D721Med (cell line): ENCODE measurements around the gene IPCEF1.
A peak's percentile ranks its signal among the peaks of the same experiment; 100 is the strongest.

Source experiments
- DNase-seq: peaks from one replicate; pipeline ENCODE4 v3.0.0; 2011; ENCODE audit warnings: low spot score; ENCODE audit not compliant: insufficient read length
- FAIRE-seq: peaks from 2 replicates; lab custom pipeline; 2011; peaks lifted over from hg19 to GRCh38; lab: Jason Lieb, UNC
- CTCF ChIP-seq: IDR thresholded peaks from 2 replicates; pipeline ENCODE4 v1.5.1; 2012; ENCODE audit warnings: mild to moderate bottlenecking, control low read depth; ENCODE audit not compliant: insufficient read depth; ENCODE audit errors: missing control alignments

IPCEF1 gene

DNA sequence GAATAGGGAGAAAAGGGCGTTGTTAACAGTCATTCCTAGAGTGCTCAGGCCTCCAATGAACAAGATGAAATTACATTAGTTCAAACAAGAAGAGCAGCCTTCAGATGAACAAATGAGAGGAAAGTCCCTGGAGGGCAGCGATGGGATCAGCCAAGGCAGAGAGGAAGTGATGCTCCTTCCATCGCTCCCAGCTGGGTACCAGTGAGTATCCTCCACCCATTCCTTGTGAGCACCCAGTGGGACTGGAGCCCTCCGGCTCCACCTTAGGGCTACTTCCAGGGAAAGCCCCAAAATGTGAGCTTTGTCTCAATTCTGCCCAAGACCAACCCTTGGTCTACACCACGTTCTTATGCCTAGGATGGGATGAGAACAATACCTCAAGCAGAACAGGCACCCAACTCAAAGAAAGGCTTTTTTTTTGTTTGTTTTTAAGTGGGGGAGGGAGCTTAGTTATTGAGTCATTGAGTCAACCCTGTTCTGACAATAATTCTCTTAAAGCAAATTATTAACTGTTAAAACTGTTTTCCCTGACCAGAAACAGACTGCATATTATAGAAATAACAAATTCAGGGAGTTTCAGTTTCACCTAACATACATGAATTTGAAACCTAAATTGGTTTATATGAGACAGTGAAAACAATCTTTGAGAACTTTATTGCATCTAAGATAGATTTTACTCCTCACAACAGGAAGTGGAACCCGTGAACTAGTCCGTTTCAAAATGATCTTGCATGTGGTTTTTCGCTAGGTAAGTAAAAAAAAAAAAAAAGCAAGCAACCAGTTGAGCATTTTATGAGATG lies 106.9 kb downstream of the IPCEF1 start:
- DNase-seq = no peak

GRCh38 chr6:154247119-154247861 lies 109.3 kb downstream of the IPCEF1 start:
- TF ChIP-seq CTCF = no peak
- FAIRE-seq (peak; percentile 51), DNase-seq (no peak)

More for the DNA sequence above, 106.9 kb downstream of the IPCEF1 start:
- FAIRE-seq = no peak
- no peak for TF ChIP-seq CTCF

DNA sequence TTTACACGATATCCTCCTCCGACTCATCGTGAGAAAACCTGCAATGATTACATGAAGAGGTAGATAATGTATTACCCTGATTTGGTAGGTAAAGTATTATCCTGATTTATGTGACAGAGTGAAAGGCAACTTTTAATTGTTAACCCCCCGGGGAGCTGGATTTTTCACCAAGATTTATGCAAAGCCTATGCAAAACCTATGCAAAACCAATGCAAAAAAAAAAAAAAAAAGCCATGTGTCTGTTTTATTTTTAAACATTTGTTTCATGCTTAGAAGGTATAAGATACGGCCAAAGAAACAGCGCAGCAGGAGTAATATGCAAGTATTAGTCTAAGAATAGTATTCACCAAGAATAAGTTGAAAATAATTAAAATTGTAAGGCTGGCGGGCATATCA lies 109.9 kb downstream of the IPCEF1 start:
- TF ChIP-seq CTCF = no peak
- DNase-seq (no peak), FAIRE-seq (no peak)

DNA sequence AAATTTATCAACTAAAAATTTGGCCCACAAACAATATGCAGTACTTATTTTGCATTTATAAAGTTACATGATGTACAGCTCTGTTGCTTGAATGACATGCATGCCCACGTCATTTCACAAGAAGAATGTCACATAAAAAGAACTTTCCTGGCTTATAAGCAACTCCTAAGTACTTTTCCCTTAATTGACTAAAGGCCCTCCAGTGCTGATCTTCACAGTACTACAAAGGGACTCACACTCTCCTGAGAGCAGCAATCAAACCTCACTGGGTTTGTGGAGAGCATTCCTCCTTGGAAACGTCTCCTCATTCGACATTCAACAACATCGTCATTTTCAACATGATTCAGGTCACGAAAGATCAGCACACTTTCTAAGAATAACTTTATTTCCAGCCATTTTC lies 111.1 kb downstream of the IPCEF1 start:
- DNase-seq (no peak), FAIRE-seq (no peak)
- TF ChIP-seq CTCF = no peak

GRCh38 chr6:154243793-154244750 lies 112.5 kb downstream of the IPCEF1 start:
- no peak for FAIRE-seq

More at GRCh38 chr6:154243793-154244750, 112.5 kb downstream of the IPCEF1 start:
- no peak for TF ChIP-seq CTCF
- DNase-seq = no peak
